Measurements from ENCODE around the gene BTG3.

BTG3 gene

DNA sequence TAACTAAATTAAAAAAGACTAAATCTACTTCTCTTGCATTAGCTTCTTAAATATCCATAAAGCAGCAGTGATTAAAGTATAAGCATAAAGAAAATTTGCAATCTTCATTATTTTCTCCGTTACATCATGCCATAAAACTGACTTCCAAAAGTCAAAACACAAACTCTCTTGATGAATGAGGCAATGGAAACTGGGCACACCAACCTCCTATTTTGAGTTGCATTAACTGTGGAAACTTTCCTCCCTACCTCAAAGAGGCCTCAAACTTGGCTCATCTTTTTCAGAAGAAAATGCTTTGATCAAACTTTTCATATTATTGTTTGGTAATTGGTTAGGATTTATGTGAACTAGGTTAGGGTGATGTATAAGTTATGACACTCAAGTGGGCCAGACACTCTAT, 4.1 kb upstream of the BTG3 start:
- TF ChIP-seq MAX (IDR thresholded peaks at IDR 0.05) (no peak), CEBPB (IDR thresholded peaks at IDR 0.05) (no peak), ZBTB7A (IDR thresholded peaks at IDR 0.05; ENCODE audit: low read depth) (no peak), FOXM1 (IDR thresholded peaks at IDR 0.05; ENCODE audit: borderline replicate concordance, low read depth) (no peak), TCF12 (IDR thresholded peaks at IDR 0.05; ENCODE audit: low read depth) (no peak), TAF1 (IDR thresholded peaks at IDR 0.05; ENCODE audit: low read depth) (no peak), YY1 (IDR thresholded peaks at IDR 0.05; ENCODE audit: low read depth) (no peak), TEAD4 (IDR thresholded peaks at IDR 0.05) (no peak), NFIC (IDR thresholded peaks at IDR 0.05) (no peak), RAD21 (IDR thresholded peaks at IDR 0.05; ENCODE audit: low read depth) (no peak), EGR1 (IDR thresholded peaks at IDR 0.05) (no peak)

GRCh38 chr21:17613242-17613676, 558 bp upstream of the BTG3 start:
- TF ChIP-seq TCF12 (IDR thresholded peaks at IDR 0.05; ENCODE audit: low read depth) (no peak), ZBTB7A (IDR thresholded peaks at IDR 0.05; ENCODE audit: low read depth) (no peak), TAF1 (IDR thresholded peaks at IDR 0.05; ENCODE audit: low read depth) (no peak), EGR1 (IDR thresholded peaks at IDR 0.05) (no peak), CEBPB (IDR thresholded peaks at IDR 0.05) (no peak), YY1 (IDR thresholded peaks at IDR 0.05; ENCODE audit: low read depth) (no peak), NFIC (IDR thresholded peaks at IDR 0.05) (no peak)
- TF ChIP-seq, protein P1, sequence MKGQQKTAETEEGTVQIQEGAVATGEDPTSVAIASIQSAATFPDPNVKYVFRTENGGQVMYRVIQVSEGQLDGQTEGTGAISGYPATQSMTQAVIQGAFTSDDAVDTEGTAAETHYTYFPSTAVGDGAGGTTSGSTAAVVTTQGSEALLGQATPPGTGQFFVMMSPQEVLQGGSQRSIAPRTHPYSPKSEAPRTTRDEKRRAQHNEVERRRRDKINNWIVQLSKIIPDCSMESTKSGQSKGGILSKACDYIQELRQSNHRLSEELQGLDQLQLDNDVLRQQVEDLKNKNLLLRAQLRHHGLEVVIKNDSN (IDR thresholded peaks at IDR 0.05), result no peak

- TF ChIP-seq TAF1 (IDR thresholded peaks at IDR 0.05; ENCODE audit: low read depth) (0 out of 2 replicates have a peak, but pooled peaks have one; percentile 15), CREB1 (IDR thresholded peaks at IDR 0.05; ENCODE audit: low read depth) (no peak)
Measured at GRCh38 chr21:17612023-17612564, 607 bp downstream of the BTG3 start.

DNA sequence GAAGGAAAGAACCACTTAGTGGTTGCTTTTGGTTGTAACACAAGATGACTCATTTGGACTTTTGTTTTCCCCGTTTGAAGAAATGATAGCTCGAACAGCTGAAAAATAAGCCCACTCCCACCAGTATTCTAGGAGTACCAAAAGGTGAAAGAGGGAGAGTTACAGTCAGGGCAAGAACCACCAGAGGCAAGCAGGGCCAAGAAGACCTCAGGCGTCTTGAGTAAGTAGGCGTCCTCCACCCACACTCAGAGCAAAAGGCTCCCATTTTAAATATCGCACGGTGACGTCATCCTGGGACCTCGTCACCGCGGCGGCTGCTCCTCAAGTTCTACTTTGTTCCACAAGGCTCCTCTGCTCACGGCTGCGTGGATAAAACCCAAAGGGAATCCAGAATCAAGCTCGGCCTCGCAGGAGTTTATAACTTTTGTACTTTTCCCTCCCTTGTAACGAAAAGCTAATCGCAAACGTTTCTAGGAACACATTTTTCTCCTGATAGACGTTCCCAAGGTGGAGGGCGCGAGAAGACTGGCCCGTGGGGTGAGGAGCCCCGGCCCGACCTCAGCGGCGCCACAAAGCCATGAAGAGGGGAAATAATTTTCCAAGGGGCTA, 1.2 kb downstream of the BTG3 start:
- TF ChIP-seq REST (IDR thresholded peaks at IDR 0.05; ENCODE audit: low read depth) (no peak), ZBTB7A (IDR thresholded peaks at IDR 0.05; ENCODE audit: low read depth) (no peak), YY1 (IDR thresholded peaks at IDR 0.05; ENCODE audit: low read depth) (0 out of 2 replicates have a peak, but pooled peaks have one; percentile 16), NFIC (IDR thresholded peaks at IDR 0.05) (no peak), CREB1 (IDR thresholded peaks at IDR 0.05; ENCODE audit: low read depth) (peak; percentile 58; the same call in 1 of the 2 replicates), TEAD4 (IDR thresholded peaks at IDR 0.05) (no peak), FOXM1 (IDR thresholded peaks at IDR 0.05; ENCODE audit: borderline replicate concordance, low read depth) (peak; percentile 82), TAF1 (IDR thresholded peaks at IDR 0.05; ENCODE audit: low read depth) (no peak), CEBPB (IDR thresholded peaks at IDR 0.05) (no peak), EGR1 (IDR thresholded peaks at IDR 0.05) (peak; percentile 67), TCF12 (IDR thresholded peaks at IDR 0.05; ENCODE audit: low read depth) (no peak), RAD21 (IDR thresholded peaks at IDR 0.05; ENCODE audit: low read depth) (no peak), EP300 (IDR thresholded peaks at IDR 0.05; ENCODE audit: borderline replicate concordance) (no peak)
- TF ChIP-seq, protein P1 (IDR thresholded peaks at IDR 0.05), result no peak

- no peak for TF ChIP-seq TAF1 (IDR thresholded peaks at IDR 0.05; ENCODE audit: low read depth)
- no peak for TF ChIP-seq YY1 (IDR thresholded peaks at IDR 0.05; ENCODE audit: low read depth)
- no peak for TF ChIP-seq MAX (IDR thresholded peaks at IDR 0.05)
- TF ChIP-seq, protein P1 (IDR thresholded peaks at IDR 0.05), result no peak
- TF ChIP-seq RAD21 (IDR thresholded peaks at IDR 0.05; ENCODE audit: low read depth), result no peak
- no peak for TF ChIP-seq TCF12 (IDR thresholded peaks at IDR 0.05; ENCODE audit: low read depth)
- TF ChIP-seq TEAD4 (IDR thresholded peaks at IDR 0.05), result no peak
- no peak for TF ChIP-seq REST (IDR thresholded peaks at IDR 0.05; ENCODE audit: low read depth)
- TF ChIP-seq EGR1 (IDR thresholded peaks at IDR 0.05), result no peak
- TF ChIP-seq ZBTB7A (IDR thresholded peaks at IDR 0.05; ENCODE audit: low read depth), result no peak
Measured at GRCh38 chr21:17610911-17611310, 1.8 kb downstream of the BTG3 start.
